ENCODE measurements around the gene AOC2.

DNA sequence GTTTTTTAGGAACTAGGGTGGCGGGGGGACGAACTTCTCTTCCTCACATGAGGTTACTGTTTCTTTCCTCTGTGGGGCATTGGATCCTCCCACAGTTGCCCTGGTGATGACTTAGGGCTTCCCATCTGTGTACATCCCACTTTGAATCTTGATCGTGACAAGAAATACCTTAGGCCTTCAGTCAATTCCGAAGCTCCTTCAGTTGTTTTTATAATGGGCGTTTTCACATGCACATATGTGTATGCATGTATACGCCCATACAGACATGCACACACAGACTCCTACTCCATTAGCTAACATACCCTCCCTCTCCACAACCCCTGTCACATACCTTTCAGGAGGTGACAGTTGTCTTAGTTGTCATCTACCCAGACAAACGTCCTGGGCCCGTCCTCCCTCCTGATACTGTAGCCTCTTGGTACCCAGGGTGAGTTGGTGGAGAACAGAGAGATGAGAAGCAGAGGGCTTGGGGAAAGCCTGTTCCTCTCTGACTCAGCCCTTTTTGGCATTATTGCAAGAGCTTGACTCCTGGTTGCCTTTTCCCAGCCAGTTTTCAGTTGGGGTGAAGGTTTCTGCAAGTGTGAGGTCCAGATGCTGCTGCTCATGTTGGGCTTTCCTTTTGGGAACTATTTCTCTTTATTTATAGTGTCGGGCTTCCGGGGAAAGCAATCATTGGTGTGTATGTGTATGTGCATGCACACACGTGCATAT lies 2.2 kb upstream of the AOC2 start:
- no peak for TF ChIP-seq CTCF (IDR thresholded peaks at IDR 0.05)
- TF ChIP-seq POLR2A (IDR thresholded peaks at IDR 0.05): no peak
- TF ChIP-seq POLR2AphosphoS5 (IDR thresholded peaks at IDR 0.05; ENCODE audit: insufficient read depth in 1 of 2, low read depth in 1 of 2): no peak

Data from vagina (tissue), 2 donors.